ENCODE data around the gene SELENON. TPM values are rescaled to one million over a fixed set of nuclear protein-coding genes. Genes with fewer than 3 reads are reported as not detected.

SELENON gene
- total RNA-seq, 4 donors from 2014 or later: 9.0 to 94.0 (median 18.0) TPM

GRCh38 chr1:25796811-25797458 is 3.1 kb upstream of the SELENON start:
- no peaks in the 10 kb centered on the region for H3K9me3 ChIP-seq
- peak; percentile 76 to 90 (median 81) for TF ChIP-seq CTCF (IDR thresholded peaks at IDR 0.05)
- TF ChIP-seq POLR2A (IDR thresholded peaks at IDR 0.05): no peak
- H3K27ac ChIP-seq: no peak overlapping the region
- no peaks in the 10 kb centered on the region for H3K27me3 ChIP-seq
- intact Hi-C loops (cut with DNase I; ENCODE audit: low total_unique reads): loop anchor here (5.0 kb wide), 1 partner anchor 185 kb away; no protein-coding TSS in a partner anchor
- H3K36me3 ChIP-seq: no peaks in the 10 kb centered on the region
- DNase-seq: peak; percentile 84 to 85
- no peak overlapping the region for H3K4me3 ChIP-seq
- H3K4me1 ChIP-seq: no peaks in the 10 kb centered on the region

GRCh38 chr1:25797939-25798338 is 2.1 kb upstream of the SELENON start:
- TF ChIP-seq CTCF (IDR thresholded peaks at IDR 0.05): no peak
- TF ChIP-seq POLR2A (IDR thresholded peaks at IDR 0.05): no peak
- no peak for DNase-seq
- intact Hi-C loops (cut with DNase I; ENCODE audit: low total_unique reads): loop anchor here (5.0 kb wide), 1 partner anchor 186 kb away; no protein-coding TSS in a partner anchor
- H3K9me3 ChIP-seq: no peaks in the 10 kb centered on the region
- no peaks in the 10 kb centered on the region for H3K27me3 ChIP-seq
- H3K4me1 ChIP-seq: no peaks in the 10 kb centered on the region
- no peak overlapping the region for H3K4me3 ChIP-seq
- no peaks in the 10 kb centered on the region for H3K36me3 ChIP-seq
- H3K27ac ChIP-seq: no peak overlapping the region

GRCh38 chr1:25798666-25799351 is 1.2 kb upstream of the SELENON start:
- Histone ChIP-seq H3K36me3 (no peaks in the 10 kb centered on the region), H3K27ac (peak overlapping the region; percentile 86)
- intact Hi-C loops (cut with DNase I; ENCODE audit: low total_unique reads): loop anchor here (5.0 kb wide), 1 partner anchor 187 kb away; no protein-coding TSS in a partner anchor

GRCh38 chr1:25799352-25799934 is 550 bp upstream of the SELENON start:
- no peaks in the 10 kb centered on the region for H3K27me3 ChIP-seq
- H3K36me3 ChIP-seq: no peaks in the 10 kb centered on the region
- H3K27ac ChIP-seq: peak overlapping the region; percentile 86
- peak in 1 of 2 donors; percentile 70 for DNase-seq
- intact Hi-C loops (cut with DNase I; ENCODE audit: low total_unique reads): loop anchor here (5.0 kb wide), 1 partner anchor 187 kb away; no protein-coding TSS in a partner anchor
- TF ChIP-seq POLR2A (IDR thresholded peaks at IDR 0.05) (no peak), CTCF (IDR thresholded peaks at IDR 0.05) (no peak)
- H3K4me3 ChIP-seq: peak overlapping the region; percentile 53
- no peaks in the 10 kb centered on the region for H3K9me3 ChIP-seq
- no peaks in the 10 kb centered on the region for H3K4me1 ChIP-seq

More at GRCh38 chr1:25798666-25799351, 1.2 kb upstream of the SELENON start:
- TF ChIP-seq CTCF (IDR thresholded peaks at IDR 0.05) (no peak), POLR2A (IDR thresholded peaks at IDR 0.05) (no peak)
- H3K4me3 ChIP-seq: no peak overlapping the region
- no peaks in the 10 kb centered on the region for H3K4me1 ChIP-seq
- no peaks in the 10 kb centered on the region for H3K9me3 ChIP-seq
- no peaks in the 10 kb centered on the region for H3K27me3 ChIP-seq
- DNase-seq: no peak
